Myocyte (in vitro differentiated cells): ENCODE data around the gene HLTF. TPM values are rescaled to one million over a fixed set of nuclear protein-coding genes. Genes with fewer than 3 reads are reported as not detected.

Source experiments
- DNase-seq: peaks from one replicate; pipeline ENCODE4 v3.0.0-alpha.2; 2012; ENCODE audit warnings: low read depth
- total RNA-seq: library from RNA; depleted of rRNA; stranded (reverse); fragments of >200 nt; gene quantifications from 2 replicates; pipeline ENCODE4 v1.2.3, GENCODE V29; 2014

The HLTF gene
- total RNA-seq, 1 donor from 2014 or later, result 27.8 TPM

GRCh38 chr3:149090461-149090860, 4.1 kb upstream of the HLTF start:
- DNase-seq, result no peak

GRCh38 chr3:149089395-149089794, 3.1 kb upstream of the HLTF start:
- DNase-seq, result no peak

GRCh38 chr3:149087208-149087607, 875 bp upstream of the HLTF start:
- no peak for DNase-seq

- DNase-seq, result peak; percentile 35
These were observed 503 bp downstream of the HLTF start for GRCh38 chr3:149085828-149086231.

- no peak for DNase-seq
These were observed 4.6 kb downstream of the HLTF start for GRCh38 chr3:149081772-149082171.

GRCh38 chr3:149080699-149081091, 5.6 kb downstream of the HLTF start:
- DNase-seq, result peak; percentile 20

GRCh38 chr3:149080011-149080698, 6.2 kb downstream of the HLTF start:
- no peak for DNase-seq

GRCh38 chr3:149077628-149078027, 8.7 kb downstream of the HLTF start:
- no peak for DNase-seq

GRCh38 chr3:149067883-149068282, 18.4 kb downstream of the HLTF start:
- DNase-seq, result no peak

- DNase-seq, result no peak
These were observed 24.6 kb downstream of the HLTF start for GRCh38 chr3:149061776-149062175.

- no peak for DNase-seq
These were observed 27.7 kb downstream of the HLTF start for GRCh38 chr3:149058602-149059001.

- no peak for DNase-seq
These were observed 28.1 kb downstream of the HLTF start for GRCh38 chr3:149058198-149058597.

GRCh38 chr3:149055575-149055974, 30.8 kb downstream of the HLTF start:
- no peak for DNase-seq

GRCh38 chr3:149044339-149045083, 41.8 kb downstream of the HLTF start:
- DNase-seq, result no peak

- DNase-seq, result peak; percentile 39
These were observed 43.4 kb downstream of the HLTF start for GRCh38 chr3:149042789-149043386.

- DNase-seq, result no peak
These were observed 48.0 kb downstream of the HLTF start for GRCh38 chr3:149038322-149038721.

- no peak for DNase-seq
These were observed 48.6 kb downstream of the HLTF start for GRCh38 chr3:149037684-149038083.

GRCh38 chr3:149031096-149031495, 55.2 kb downstream of the HLTF start:
- DNase-seq, result no peak

- DNase-seq, result no peak
These were observed 59.6 kb downstream of the HLTF start for GRCh38 chr3:149026718-149027117.

GRCh38 chr3:149023951-149024350, 62.4 kb downstream of the HLTF start:
- DNase-seq, result no peak

GRCh38 chr3:149021830-149022229, 64.5 kb downstream of the HLTF start:
- no peak for DNase-seq

GRCh38 chr3:149020839-149021252, 65.5 kb downstream of the HLTF start:
- DNase-seq, result no peak
